GM19023 (cell line): ENCODE data around the gene ATP2B3.

Experiments used
- ATAC-seq: cut with Tn5 transposase; IDR thresholded peaks from one replicate; pipeline ENCODE4 v1.9.1; 2021; ENCODE audit warnings: mild to moderate bottlenecking, moderate library complexity; ENCODE audit not compliant: unreplicated experiment

Gene ATP2B3

DNA sequence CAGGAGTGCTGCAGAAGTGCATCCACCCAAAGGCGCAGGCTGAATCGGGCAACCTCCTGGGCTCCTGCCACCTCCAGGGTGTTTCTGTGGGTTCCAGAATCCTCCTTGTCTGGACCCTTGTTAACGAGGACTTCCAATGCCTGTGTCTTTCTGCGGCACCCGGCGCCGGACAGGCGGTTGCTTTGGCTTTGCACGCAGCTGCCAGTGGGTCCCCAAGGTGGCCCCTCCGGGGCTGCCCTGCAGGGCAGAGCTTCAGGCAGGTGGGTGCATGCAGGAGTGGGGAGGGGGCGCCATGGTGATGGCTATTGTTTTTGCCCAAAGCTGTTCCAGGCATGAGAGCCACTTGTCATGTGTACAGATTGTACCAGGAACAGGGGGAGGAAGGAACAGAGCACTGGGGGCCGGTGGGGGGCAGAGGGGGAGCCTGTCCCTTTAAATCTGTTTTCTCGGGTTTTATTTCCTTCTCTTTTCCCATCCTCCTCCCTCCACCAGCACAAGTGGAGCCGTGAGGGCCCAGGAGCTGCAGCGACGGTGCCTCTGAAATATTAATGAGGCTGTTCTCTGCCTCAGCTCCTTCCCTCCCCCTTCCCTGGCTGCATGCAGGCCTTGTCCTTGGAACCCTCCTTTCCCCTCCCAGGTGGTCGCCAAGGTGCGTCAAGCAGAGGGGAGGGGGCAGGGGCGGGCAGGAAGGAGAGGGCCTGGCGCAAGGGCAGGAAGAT, 13.1 kb downstream of the ATP2B3 start:
- ATAC-seq, result no peak

- ATAC-seq, result no peak
Measured at GRCh38 chrX:153533091-153533490, 15.6 kb downstream of the ATP2B3 start.

DNA sequence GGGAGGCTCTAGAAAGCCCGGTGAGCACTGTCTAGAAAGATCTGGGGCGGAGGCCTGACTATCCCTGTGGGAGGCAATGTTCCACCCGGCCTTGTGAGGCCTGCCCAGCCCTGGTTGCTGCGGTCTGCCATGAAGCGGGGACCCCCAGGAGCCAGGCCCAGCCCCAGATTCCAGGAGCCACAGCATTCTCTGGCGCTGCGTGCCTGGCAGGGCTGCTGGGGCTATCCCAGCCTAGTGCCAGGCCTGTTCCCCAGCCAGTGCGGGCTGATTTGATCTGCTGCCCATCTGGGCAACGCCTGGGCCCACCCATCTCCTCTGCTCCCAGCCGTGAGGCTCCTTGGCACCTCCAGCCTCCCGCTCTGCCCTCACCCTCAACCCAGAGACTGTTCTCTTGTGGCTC, 19.6 kb downstream of the ATP2B3 start:
- ATAC-seq, result no peak

- ATAC-seq, result no peak
Measured at GRCh38 chrX:153537526-153538295, 20.3 kb downstream of the ATP2B3 start.

DNA sequence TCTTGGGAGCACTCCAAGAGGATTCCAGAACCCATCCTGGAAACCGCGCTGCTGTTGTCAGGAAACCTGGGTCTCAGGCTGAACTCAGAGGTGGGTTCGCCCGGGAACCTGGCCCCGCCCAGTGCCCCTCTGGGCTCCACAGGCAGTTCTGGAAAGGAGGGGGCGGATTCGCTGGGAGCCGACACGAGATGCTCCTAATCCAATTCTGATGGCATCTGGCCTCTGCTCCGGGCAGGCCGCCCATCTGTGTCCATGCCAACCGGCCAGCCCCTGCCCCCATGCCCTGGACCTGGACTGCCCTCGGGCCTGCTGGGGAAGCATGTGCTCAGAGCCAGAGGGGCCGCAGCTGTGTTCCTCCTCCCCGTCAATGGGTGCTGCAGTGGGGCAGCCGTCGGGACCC, 21.0 kb downstream of the ATP2B3 start:
- no peak for ATAC-seq

DNA sequence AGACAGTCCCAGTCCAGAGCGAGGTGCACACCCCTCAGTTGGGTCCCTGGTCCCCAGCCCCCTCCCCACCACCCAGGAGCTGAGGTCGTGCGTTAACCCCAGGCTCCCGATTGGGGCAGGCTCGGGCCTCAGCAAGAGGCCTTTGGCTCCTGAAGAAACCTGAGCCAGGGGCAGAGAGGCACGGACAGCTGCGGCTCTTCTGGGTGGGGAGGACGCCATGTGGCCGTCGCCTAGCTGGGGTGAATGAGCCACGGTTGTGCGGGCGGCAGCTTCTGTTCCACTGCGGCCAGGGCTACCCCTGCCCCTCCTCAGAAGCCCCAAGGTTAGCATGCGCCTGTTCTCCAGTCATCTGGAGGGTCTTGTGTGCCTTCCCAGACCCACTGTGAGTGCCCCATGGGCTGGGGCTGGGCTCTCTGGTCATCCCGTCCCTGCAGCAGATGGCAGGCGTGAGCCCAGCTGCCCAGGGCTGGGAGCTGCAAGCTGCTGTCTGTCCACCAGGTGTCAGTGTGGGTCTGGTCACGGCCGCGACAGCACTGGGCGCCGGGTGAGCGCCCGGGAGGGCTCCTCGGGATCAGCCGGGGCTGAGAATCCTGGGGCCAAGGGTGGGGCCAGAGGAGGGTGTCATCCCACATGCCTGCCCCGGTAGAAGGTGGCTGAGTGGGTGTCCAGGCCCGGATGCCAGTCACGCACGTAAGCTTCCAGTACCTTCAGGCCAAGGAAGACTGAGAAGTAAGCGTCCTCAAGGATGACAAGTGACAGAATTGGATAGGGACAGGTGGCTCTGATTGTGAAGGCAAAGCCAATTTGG, 21.9 kb downstream of the ATP2B3 start:
- peak; percentile 82 for ATAC-seq

DNA sequence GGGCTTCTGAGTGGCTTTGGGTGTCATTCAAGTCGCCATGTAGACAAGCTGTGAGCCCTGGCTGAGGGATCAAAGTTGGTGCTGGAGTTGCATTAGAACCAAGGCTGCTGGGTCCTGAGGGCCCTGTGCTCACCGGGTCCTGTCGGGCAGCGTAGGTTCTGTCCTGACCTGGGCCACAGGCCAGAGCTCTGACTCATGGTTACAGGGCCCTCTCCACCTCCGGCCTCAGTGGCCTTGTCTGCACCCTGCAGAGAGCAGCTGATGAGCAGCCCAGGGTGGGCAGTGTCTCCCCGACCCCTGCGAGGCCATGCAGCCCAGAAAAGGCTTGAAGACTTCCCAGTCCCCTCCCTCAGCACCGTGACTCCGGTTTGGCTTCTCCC, 22.5 kb downstream of the ATP2B3 start:
- no peak for ATAC-seq

DNA sequence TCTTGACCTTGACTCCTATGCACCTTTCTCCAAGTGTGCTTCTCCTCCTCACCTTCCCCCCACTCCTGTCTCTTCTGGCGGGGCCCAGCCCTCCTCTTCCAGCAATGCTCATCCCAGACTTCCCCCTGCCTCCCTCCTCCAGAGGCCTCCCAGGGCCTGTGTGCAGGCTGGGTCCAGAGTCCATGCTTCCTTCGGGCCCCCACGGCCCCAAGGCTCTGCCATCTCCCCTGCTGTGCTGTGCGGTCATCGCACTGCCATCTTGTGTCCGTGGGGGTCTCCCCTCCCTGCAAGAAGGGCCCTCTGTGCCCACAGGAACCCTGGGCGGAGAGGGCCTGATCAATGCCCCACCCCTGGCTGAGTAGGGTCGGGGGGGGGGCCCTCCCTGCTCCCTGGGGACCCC, 27.3 kb downstream of the ATP2B3 start:
- no peak for ATAC-seq

- no peak for ATAC-seq
Measured at GRCh38 chrX:153546386-153546785, 28.9 kb downstream of the ATP2B3 start.

DNA sequence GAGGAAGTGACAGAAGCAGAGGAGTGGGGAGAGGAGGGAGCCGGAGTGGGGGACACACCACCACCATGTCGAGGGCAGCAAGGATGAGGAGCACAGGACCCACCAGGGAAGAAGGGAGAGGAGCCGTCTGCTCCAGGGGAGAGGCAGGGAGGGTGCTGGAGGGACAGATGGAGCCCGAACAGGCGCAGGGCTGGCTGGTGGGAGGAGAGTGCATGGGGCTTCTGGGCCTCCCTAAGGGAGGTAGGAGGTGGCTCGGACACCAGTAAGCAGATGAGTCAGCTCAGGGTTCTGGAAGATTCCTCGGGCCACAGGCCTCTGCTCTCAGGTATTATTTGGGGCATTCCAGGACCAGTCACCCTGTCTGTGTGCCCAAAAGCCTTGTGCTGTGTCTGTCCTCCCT, 29.8 kb downstream of the ATP2B3 start:
- ATAC-seq, result no peak

DNA sequence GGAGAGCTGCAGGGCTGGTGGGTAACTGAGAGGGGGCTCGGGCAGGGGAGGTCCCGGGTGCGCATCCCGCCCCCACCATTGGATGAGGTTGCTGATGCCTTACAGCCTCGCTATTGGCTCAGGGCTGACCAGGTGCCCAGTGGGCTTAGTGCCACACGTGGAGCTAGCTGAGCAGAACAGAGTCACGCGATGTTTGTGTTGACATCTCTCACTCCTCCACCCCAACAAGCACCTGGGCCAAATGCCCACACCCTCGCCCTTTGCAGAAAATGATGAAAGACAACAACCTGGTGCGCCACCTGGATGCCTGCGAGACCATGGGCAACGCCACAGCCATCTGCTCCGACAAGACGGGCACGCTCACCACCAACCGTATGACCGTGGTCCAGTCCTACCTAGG, 31.8 kb downstream of the ATP2B3 start:
- ATAC-seq, result no peak

GRCh38 chrX:153549807-153550206, 32.4 kb downstream of the ATP2B3 start:
- ATAC-seq, result no peak

DNA sequence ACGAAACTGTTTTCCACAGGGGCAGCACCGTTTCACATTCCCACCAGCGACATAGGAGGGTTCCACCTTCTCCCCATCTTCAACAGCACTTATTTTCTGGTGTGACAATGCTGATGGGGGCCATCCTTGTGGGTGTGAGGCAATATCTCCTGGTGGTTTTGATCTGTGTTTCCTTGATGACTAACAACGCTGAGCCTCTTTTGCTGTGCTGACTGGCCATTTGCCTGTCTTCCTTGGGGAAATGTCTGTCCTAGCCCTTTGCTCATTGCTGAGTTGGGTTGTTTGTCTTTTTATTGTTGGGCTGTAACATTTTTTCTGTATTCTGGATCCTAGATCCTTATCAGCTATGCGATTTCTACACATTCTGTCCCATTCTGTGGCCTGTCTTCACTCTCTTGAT, 33.7 kb downstream of the ATP2B3 start:
- no peak for ATAC-seq

DNA sequence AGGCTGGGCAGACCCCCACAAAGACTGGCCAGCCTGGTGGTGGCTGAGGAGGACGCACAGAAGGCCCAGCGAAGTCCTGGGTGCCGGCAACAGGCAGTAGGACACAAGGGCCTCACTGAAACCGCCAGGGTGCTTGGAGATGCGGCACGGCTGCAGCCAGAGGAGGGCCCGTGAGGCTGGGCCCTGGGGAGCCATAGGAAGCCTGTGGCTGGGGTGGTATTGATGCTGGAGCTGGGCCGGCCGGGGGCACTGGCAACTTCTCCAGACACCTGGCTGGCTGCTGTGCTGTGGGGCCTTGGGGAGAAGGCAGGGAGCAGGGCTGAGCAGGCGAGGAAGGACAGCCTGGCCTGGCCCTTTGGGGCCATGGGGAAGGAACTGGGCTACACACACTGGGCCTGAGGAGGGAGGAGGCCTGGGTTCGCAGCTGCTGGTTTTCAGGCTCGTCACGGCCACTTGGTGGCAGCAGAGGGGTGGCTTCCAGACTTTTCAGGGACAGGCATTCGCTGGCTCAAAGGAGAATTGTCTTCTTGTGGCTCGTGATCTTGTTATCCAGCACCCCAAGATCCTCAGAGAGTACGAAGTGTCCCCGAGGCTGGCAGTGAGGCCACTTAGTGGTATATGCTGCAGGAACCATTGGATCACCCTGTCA, 37.2 kb downstream of the ATP2B3 start:
- no peak for ATAC-seq

- ATAC-seq, result no peak
Measured at GRCh38 chrX:153556767-153557166, 39.3 kb downstream of the ATP2B3 start.

DNA sequence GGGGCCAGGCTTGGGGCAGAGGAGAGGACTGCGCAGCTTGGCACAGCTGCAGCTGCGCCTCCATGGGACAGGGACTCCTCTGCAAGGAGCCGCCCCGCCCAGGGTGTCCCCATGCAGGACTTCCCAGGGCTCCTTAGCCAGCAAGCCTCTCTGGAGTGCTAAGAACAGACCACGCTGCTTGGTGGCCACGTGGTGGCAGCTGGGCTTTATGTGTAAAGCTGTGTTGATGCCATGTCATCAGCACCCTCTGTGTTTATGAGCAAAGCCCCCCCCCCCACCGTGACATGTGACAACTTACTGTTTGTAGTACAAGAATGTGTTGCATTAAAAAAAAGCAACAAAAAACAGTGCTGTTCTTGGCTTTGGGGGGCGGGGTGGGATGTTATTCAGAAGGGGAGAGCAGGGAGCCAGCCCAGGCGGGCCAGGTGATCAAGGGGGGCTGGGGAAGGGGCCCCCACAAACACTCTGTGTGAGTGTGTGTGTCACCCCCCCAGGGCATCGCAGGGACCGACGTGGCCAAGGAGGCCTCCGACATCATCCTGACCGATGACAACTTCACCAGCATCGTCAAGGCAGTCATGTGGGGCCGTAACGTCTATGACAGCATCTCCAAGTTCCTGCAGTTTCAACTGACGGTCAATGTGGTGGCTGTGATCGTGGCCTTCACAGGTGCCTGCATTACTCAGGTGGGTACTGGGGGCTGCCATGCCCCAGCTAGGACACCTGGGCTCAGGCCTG, 40.3 kb downstream of the ATP2B3 start:
- no peak for ATAC-seq

GRCh38 chrX:153560000-153560399, 42.6 kb downstream of the ATP2B3 start:
- no peak for ATAC-seq

DNA sequence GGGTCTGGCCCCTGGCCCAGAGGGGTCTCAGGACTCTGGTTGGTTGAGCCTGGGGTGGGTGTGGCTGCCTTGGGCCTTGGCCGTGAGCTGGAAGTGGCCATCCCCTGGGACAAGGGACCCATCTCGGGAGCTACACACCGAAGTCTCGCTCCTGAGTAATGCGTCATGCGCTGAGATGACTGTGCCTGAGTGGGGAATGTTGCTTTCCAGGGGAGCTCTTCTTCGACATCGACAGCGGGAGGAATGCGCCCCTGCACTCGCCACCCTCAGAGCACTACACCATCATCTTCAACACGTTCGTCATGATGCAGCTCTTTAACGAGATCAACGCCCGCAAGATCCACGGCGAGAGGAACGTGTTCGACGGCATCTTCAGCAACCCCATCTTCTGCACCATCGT, 43.0 kb downstream of the ATP2B3 start:
- no peak for ATAC-seq

- no peak for ATAC-seq
Measured at GRCh38 chrX:153561337-153561736, 43.9 kb downstream of the ATP2B3 start.

DNA sequence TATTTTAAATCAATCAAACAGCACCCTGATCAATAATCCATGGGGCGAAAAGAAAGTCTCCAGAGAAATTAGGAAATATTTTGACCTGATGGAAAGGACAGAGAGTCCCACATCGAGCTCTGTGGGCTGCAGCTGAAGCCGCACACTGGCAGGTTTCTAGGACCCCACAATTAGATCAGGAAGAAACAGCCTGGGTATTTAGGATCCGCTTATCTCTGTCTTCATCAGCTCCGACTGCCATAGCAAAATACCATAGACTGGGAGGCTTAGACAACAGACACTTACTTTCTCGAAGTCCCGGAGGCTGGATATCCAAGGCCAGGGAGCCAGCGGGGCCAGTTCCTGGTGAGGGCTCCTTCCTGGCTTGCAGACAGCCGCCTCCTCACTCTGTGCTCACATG, 45.1 kb downstream of the ATP2B3 start:
- ATAC-seq, result no peak
